HEK293 (cell line): ENCODE results near the gene AGMO.

ENCODE experiments used
- CTCF ChIA-PET: fragments of 350-600 bp; formaldehyde crosslinking; extraction: SDS; loops from one replicate; lab custom pipeline; 2021; ENCODE audit warnings: antibody characterized with exemption; lab: Yijun Ruan, JAX
- POLR2A ChIA-PET: fragments of 300-600 bp; formaldehyde crosslinking; extraction: SDS; loops from one replicate; lab custom pipeline; 2020; ENCODE audit warnings: antibody characterized with exemption, inconsistent platforms; lab: Yijun Ruan, JAX
- H3K27ac ChIP-seq: fragments of 200-500 bp; sonication (Bioruptor generic); 2 replicates; pipeline ENCODE4 v1.5.1; 2014; ENCODE audit warnings: low read depth, low read length, control low read depth, inconsistent platforms; ENCODE audit errors: extremely low read depth
- H3K36me3 ChIP-seq, 2 experiments: fragments of 200-500 bp in 1 of 2; sonication (Bioruptor generic) in 1 of 2; 1 replicate in 1 of 2; 2 replicates in 1 of 2; pipeline ENCODE4 v1.5.1; 2014 to 2017; ENCODE audit warnings: inconsistent platforms in 2 of 2, low read length in 2 of 2; ENCODE audit not compliant: control insufficient read depth in 2 of 2, insufficient read depth in 1 of 2
- H3K4me1 ChIP-seq: fragments of 200-500 bp; sonication (Bioruptor generic); 2 replicates; pipeline ENCODE4 v1.5.1; 2014; ENCODE audit warnings: mild to moderate bottlenecking, low read length, inconsistent platforms; ENCODE audit not compliant: control insufficient read depth, insufficient read depth
- H3K4me3 ChIP-seq: 2 replicates; pipeline ENCODE4 v1.5.1; 2011; ENCODE audit warnings: low read depth, mild to moderate bottlenecking, control low read depth, low read length, moderate library complexity
- H3K9me3 ChIP-seq: fragments of 200-500 bp; sonication (Bioruptor generic); 2 replicates; pipeline ENCODE4 v1.5.1; 2014; ENCODE audit warnings: low read depth, low read length, inconsistent platforms; ENCODE audit not compliant: control insufficient read depth, insufficient read depth
- BCL11B ChIP-seq: fragments of 450-650 bp; formaldehyde crosslinking; IDR thresholded peaks from 2 replicates; pipeline ENCODE4 v1.5.1; 2016; ENCODE audit warnings: low read depth, missing biosample characterization, missing genetic modification characterization
- GLIS2 ChIP-seq: fragments of 450-650 bp; formaldehyde crosslinking; IDR thresholded peaks from 2 replicates; pipeline ENCODE4 v1.5.1; 2016; ENCODE audit warnings: missing biosample characterization, missing genetic modification characterization
- KLF8 ChIP-seq: fragments of 450-650 bp; formaldehyde crosslinking; IDR thresholded peaks from 2 replicates; pipeline ENCODE4 v1.5.1; 2016; ENCODE audit warnings: missing biosample characterization, missing genetic modification characterization
- ZNF138 ChIP-seq: fragments of 450-650 bp; formaldehyde crosslinking; IDR thresholded peaks from 2 replicates; pipeline ENCODE4 v1.5.1; 2016; ENCODE audit warnings: missing biosample characterization, missing genetic modification characterization, borderline replicate concordance
- ZNF174 ChIP-seq: fragments of 450-650 bp; formaldehyde crosslinking; IDR thresholded peaks from 2 replicates; pipeline ENCODE4 v1.5.0; 2017; ENCODE audit warnings: missing biosample characterization, mild to moderate bottlenecking, missing genetic modification characterization
- ZNF221 ChIP-seq: fragments of 450-650 bp; formaldehyde crosslinking; IDR thresholded peaks from 2 replicates; pipeline ENCODE4 v1.5.1; 2017; ENCODE audit warnings: missing biosample characterization, missing genetic modification characterization, borderline replicate concordance
- ZNF24 ChIP-seq: fragments of 450-650 bp; formaldehyde crosslinking; IDR thresholded peaks from 2 replicates; pipeline ENCODE4 v1.5.1; 2016; ENCODE audit warnings: missing biosample characterization, missing genetic modification characterization
- ZNF354C ChIP-seq: fragments of 450-650 bp; formaldehyde crosslinking; IDR thresholded peaks from 2 replicates; pipeline ENCODE4 v1.5.1; 2016; ENCODE audit warnings: missing biosample characterization, missing genetic modification characterization, low read depth, borderline replicate concordance
- ZNF366 ChIP-seq: fragments of 450-650 bp; formaldehyde crosslinking; conservative IDR thresholded peaks from 2 replicates; pipeline ENCODE4 v1.5.1; 2016; ENCODE audit warnings: missing biosample characterization, missing genetic modification characterization
- ZNF510 ChIP-seq: fragments of 450-650 bp; formaldehyde crosslinking; IDR thresholded peaks from 2 replicates; pipeline ENCODE4 v1.5.1; 2018; ENCODE audit warnings: mild to moderate bottlenecking, missing genetic modification characterization, missing biosample characterization; ENCODE audit not compliant: insufficient replicate concordance
- ZNF530 ChIP-seq: fragments of 450-650 bp; formaldehyde crosslinking; IDR thresholded peaks from 2 replicates; pipeline ENCODE4 v1.5.1; 2016; ENCODE audit warnings: low read depth, missing biosample characterization, missing genetic modification characterization
- ZNF544 ChIP-seq: fragments of 450-650 bp; formaldehyde crosslinking; IDR thresholded peaks from 2 replicates; pipeline ENCODE4 v1.5.0; 2017; ENCODE audit warnings: missing biosample characterization, missing genetic modification characterization
- ZNF558 ChIP-seq: fragments of 450-650 bp; formaldehyde crosslinking; IDR thresholded peaks from 2 replicates; pipeline ENCODE4 v1.5.1; 2016; ENCODE audit warnings: missing biosample characterization, missing genetic modification characterization
- ZNF639 ChIP-seq: fragments of 450-650 bp; formaldehyde crosslinking; IDR thresholded peaks from 2 replicates; pipeline ENCODE4 v1.5.1; 2016; ENCODE audit warnings: missing biosample characterization, missing genetic modification characterization
- ZNF670 ChIP-seq: fragments of 450-650 bp; formaldehyde crosslinking; IDR thresholded peaks from 2 replicates; pipeline ENCODE4 v1.5.1; 2016; ENCODE audit warnings: missing biosample characterization, missing genetic modification characterization, low read depth
- ZNF704 ChIP-seq: fragments of 450-650 bp; formaldehyde crosslinking; IDR thresholded peaks from 2 replicates; pipeline ENCODE4 v1.5.1; 2016; ENCODE audit warnings: missing biosample characterization, missing genetic modification characterization
- ZNF776 ChIP-seq: fragments of 450-650 bp; formaldehyde crosslinking; IDR thresholded peaks from 2 replicates; pipeline ENCODE4 v1.5.0; 2017; ENCODE audit warnings: missing biosample characterization, missing genetic modification characterization, borderline replicate concordance
- ZNF785 ChIP-seq: fragments of 450-650 bp; formaldehyde crosslinking; IDR thresholded peaks from 2 replicates; pipeline ENCODE4 v1.5.1; 2016; ENCODE audit warnings: missing biosample characterization, missing genetic modification characterization
- ZSCAN30 ChIP-seq: fragments of 450-650 bp; IDR thresholded peaks from 2 replicates; pipeline ENCODE4 v1.5.1; 2018; ENCODE audit warnings: missing biosample characterization, mild to moderate bottlenecking, missing genetic modification characterization, moderate library complexity
- TF ChIP-seq, protein P1 (sequence below): IDR thresholded peaks from 2 replicates; pipeline ENCODE4 v1.6.1; 2011; ENCODE audit warnings: mild to moderate bottlenecking, low read depth, low read length, borderline replicate concordance

AGMO gene

DNA sequence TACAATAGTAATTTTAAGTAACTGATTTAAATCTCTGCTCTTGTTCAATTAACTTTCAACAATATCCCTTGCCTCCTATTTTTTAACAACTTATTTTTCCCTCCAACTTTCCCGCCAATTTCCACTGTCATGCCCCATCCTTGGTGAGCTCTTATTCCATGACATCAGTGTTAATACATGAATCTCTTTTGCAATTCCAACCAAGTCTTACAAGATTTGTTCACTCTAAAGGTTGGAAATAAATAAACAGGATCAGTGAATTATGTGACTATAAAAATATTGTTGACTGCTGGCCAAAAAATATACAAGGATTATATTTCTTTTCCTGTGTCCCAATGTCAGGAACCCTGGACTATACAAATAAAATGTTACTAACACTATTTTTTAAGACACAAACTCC, 21.0 kb upstream of the AGMO start:
- no peaks in the 10 kb centered on the region for H3K9me3 ChIP-seq
- ChIA-PET CTCF (interaction anchor here (1.2 kb wide), 1 partner anchor 138 kb away, joined by 5 read pairs; no protein-coding TSS in a partner anchor), POLR2A (no interaction called here)
- H3K4me1 ChIP-seq, result no peaks in the 10 kb centered on the region
- H3K4me3 ChIP-seq, result no peak overlapping the region
- TF ChIP-seq ZNF776 (tag by site-specific recombination) (no peak), ZNF24 (tag by site-specific recombination) (no peak), ZNF138 (tag by site-specific recombination) (no peak), BCL11B (no peak), KLF8 (no peak), ZNF544 (no peak), ZNF366 (no peak), ZNF354C (tag by site-specific recombination) (no peak)
- TF ChIP-seq, protein P1, sequence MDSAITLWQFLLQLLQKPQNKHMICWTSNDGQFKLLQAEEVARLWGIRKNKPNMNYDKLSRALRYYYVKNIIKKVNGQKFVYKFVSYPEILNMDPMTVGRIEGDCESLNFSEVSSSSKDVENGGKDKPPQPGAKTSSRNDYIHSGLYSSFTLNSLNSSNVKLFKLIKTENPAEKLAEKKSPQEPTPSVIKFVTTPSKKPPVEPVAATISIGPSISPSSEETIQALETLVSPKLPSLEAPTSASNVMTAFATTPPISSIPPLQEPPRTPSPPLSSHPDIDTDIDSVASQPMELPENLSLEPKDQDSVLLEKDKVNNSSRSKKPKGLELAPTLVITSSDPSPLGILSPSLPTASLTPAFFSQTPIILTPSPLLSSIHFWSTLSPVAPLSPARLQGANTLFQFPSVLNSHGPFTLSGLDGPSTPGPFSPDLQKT, result no peak
- H3K36me3 ChIP-seq, result no peaks in the 10 kb centered on the region
- no peak overlapping the region for H3K27ac ChIP-seq

- no peak overlapping the region for H3K27ac ChIP-seq
- H3K4me1 ChIP-seq, result no peaks in the 10 kb centered on the region
- H3K36me3 ChIP-seq, result no peaks in the 10 kb centered on the region
- H3K4me3 ChIP-seq, result no peak overlapping the region
- TF ChIP-seq ZNF785 (tag by site-specific recombination), result no peak
- TF ChIP-seq GLIS2, result no peak
- TF ChIP-seq ZSCAN30 (tag by site-specific recombination), result no peak
- TF ChIP-seq ZNF530 (tag by site-specific recombination), result no peak
- no peak for TF ChIP-seq ZNF670 (tag by site-specific recombination)
- no peak for TF ChIP-seq ZNF510
- TF ChIP-seq ZNF221 (tag by site-specific recombination), result no peak
- no peak for TF ChIP-seq ZNF558 (tag by site-specific recombination)
- no peak for TF ChIP-seq ZNF639 (tag by site-specific recombination)
- TF ChIP-seq ZNF174 (tag by site-specific recombination), result no peak
- no peak for TF ChIP-seq ZNF704 (tag by site-specific recombination)
- no peaks in the 10 kb centered on the region for H3K9me3 ChIP-seq
- ChIA-PET CTCF (no interaction called here), POLR2A (no interaction called here)
Measured at GRCh38 chr7:15581352-15581951, 19.6 kb upstream of the AGMO start.
